Activated T-cell treated with anti-CD3 and anti-CD28 coated beads for 24 hours (primary cell): ENCODE data around the gene ZFP37.
"Not testable (repeated sequence)": the region's sequence is repeated elsewhere in the genome, so short reads cannot be mapped to it uniquely, and the experiment has no call there.

ENCODE experiments used
- DNase-seq: peaks from one replicate; pipeline ENCODE4 v3.0.0-alpha.2; 2020; ENCODE audit warnings: low read depth

ZFP37 gene

GRCh38 chr9:113056191-113057106, at the start of gene ZFP37:
Gene ZFP37, minus strand, starts transcription at chr9:113056724. Its CDS starts 36 bp downstream, at chr9:113056688.
- peak; percentile 71 for DNase-seq

DNA sequence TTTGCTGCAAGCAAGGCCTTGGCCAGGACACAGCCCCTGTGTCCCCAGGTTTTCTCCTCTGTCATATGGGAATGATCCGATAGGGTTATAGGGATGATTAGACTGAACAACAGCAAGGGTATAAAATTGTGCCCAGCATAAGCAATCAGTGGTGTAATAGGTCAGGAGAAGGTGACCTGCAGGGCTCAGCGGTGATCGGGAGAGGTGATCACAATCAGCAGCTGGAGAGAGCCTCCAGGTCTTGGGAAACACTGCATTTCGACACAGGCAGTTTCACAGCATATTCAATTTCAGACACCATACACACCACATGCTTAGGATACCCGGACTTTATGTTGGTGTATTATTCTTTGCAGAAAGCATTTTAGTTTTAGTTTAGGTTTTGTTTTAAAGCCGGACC, 48.8 kb upstream of the ZFP37 start:
- DNase-seq, result not testable (repeated sequence)

GRCh38 chr9:113095561-113095960, 39.0 kb upstream of the ZFP37 start:
- DNase-seq, result no peak

DNA sequence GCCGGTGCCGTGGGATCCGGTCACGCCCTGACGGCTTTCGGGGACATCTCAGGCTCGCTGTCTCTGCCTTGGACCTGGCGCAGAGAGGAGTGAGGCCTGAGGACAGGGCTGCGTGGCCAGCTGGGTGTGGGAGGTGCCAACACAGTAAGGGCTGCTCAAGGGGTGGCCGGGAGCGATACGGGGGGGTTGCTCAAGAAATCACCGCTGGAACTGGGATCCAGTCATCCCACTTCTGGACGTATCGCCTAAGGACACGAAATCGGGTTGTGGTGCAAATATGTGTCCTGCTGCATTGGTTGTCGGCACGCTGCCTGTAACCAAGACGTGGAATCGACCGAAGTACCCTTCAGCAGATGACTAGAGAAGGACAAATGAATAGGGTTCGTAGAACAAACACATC, 33.4 kb upstream of the ZFP37 start:
- DNase-seq, result not testable (repeated sequence)

- DNase-seq, result not testable (repeated sequence)
Measured at GRCh38 chr9:113089143-113089505, 32.6 kb upstream of the ZFP37 start.

DNA sequence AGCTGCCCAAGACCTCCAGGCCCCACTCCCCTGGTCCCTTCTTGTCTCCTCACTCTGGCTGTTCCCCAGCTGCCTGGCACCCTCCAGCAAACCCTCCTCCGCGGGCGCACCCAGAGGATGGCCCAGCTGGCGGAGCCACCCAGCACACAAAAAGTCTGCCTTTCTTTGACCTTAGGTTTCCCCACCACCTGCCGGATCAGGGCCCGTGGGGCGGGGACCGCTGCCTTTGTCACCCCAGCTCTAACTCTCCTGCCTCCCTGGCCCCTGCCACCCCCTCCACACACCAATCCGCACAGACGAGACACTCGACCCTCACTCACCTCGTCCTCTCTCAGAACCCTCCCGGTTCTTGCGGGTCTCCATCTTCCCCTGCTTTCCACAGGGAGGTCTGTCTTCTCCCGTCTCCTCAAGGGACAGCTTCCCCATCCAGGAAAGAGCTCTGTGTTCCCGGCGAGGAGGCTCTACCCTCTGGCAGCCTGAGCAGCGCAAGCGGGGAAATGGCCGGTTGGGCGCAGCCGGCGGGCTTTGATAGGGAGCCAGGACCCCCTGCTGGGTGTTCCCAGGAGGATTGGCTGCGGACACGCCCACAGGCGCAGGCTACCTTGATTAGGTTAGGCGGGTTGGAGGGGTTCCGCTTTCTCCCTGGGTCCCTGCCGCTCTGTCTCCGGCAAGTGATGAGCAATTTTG, 32.1 kb upstream of the ZFP37 start:
- not testable (repeated sequence) for DNase-seq

DNA sequence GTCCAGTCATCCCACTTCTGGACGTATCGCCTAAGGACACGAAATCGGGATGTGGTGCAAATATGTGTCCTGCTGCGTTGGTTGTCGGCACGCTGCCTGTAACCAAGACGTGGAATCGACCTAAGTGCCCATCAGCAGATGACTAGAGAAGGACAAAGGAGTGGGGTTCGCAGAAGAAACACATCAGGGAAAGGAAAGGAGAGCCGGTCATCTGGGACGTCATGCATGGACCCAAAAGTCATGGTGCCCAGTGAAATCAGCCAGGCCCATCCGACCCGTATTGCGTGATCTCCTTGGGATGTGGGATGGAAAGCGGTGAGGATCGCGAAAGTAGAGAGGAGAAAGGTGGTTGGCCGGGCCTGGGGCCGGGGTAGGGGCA, 6.4 kb upstream of the ZFP37 start:
- DNase-seq, result not testable (repeated sequence)

DNA sequence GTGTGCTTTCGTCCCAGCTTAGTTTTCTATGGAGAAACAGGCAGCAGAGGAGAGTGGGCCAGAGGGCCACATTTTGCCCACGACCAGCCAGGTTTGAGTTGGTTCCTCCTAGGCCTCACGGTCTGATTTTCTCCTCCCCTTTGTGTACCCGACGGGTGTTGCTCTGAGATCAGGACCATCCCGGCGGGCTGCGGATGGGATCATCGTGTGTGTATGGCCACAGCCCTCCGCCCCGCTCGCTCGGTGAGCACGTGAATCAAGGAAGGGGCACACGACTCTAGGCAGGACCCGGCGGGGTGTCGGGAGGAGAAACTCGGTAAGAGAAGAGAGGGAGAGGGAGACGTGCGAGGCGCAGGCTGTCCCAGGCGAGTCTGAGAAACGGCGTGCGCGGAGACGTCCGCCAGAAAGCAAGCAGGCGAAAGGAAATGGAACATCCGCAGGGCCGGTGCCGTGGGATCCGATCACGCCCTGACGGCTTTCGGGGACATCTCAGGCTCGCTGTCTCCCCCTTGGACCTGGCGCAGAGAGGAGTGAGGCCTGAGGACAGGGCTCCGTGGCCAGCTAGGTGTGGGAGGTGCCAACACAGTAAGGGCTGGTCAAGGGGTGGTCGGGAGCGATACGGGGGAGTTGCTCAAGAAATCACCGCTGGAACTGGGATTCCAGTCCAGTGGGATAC, 5.9 kb upstream of the ZFP37 start:
- DNase-seq, result not testable (repeated sequence)

GRCh38 chr9:113061072-113061850, 4.7 kb upstream of the ZFP37 start:
- not testable (repeated sequence) for DNase-seq

DNA sequence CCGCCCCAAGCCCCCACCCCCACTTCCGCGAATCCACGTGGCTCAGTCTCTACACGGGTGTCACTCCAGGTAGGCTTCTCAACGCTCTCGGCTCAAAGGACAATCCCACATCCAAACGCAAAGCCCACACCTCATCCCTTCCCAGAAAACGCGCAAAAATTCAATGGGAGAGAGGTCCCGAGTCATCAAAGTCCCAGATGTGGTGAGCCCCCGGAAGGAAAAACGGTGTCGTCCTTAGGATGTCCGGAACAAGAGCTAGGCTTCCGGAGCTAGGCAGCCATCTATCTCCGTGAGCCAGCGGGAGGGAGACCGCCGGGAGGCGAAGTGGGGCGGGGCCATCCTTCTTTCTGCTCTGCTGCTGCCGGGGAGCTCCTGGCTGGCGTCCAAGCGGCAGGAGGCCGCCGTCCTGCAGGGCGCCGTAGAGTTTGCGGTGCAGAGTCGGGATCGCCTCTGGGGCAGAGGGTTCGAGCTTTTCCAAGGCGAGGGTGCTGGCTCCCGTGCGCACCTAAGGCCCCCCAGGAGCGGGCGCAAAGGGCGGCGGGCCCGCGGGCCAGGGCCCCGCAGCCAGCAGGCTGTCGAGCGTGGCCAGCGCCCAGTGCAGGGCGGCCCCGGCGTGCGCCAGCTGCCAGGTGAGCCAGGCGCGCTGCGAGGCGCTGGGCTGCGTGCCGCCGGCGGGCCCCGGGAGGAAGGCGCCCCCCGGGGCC, 3.2 kb upstream of the ZFP37 start:
- DNase-seq, result not testable (repeated sequence)

- DNase-seq, result no peak
Measured at GRCh38 chr9:113057193-113057592, 669 bp upstream of the ZFP37 start.

GRCh38 chr9:113042884-113043657, 13.5 kb downstream of the ZFP37 start:
- no peak for DNase-seq

- no peak for DNase-seq
Measured at GRCh38 chr9:113026200-113026599, 30.3 kb downstream of the ZFP37 start.

- DNase-seq, result no peak
Measured at GRCh38 chr9:113018247-113018646, 38.3 kb downstream of the ZFP37 start.

DNA sequence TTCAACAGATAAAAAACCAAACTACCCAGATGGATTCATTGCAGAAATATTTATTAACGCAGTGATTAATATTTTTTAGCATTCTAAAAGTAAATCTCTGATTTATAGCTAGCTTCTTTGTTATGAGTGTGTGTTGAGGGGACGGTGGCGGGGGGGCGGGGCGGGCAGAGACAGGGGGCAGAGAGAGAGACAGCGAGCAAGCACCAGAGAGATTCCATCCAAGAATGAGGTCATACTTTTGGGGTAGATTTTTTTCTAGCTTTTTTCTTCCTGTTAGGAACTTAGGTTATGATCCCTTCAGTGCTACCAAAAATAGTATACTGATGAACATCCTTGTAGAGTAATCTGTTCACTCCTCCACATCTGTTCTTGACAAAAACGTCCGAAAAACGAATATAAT, 44.0 kb downstream of the ZFP37 start:
- no peak for DNase-seq

- peak; percentile 0 for DNase-seq
Measured at GRCh38 chr9:113011911-113012381, 44.6 kb downstream of the ZFP37 start, which contains the start of gene ZNF883. Gene ZNF883, minus strand, starts transcription at chr9:113012192.

DNA sequence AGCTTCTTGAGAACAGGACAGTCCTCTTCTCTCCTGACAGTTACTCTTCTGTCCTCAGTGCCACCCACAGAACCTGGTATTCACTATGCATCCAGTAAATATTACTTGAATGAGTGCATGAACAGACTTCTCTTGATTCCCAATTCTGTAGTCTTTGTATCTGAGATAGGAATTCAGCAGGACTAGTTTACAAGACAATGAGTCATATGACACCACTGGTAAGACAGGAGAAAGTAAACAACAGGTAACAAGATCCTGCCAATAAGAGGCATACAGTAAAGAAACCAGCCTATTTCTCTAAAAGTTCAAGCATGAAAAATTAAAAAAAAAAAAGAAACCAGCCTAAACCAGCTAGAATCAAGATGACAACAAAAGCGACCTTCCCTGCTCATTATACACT, 50.7 kb downstream of the ZFP37 start:
- no peak for DNase-seq

DNA sequence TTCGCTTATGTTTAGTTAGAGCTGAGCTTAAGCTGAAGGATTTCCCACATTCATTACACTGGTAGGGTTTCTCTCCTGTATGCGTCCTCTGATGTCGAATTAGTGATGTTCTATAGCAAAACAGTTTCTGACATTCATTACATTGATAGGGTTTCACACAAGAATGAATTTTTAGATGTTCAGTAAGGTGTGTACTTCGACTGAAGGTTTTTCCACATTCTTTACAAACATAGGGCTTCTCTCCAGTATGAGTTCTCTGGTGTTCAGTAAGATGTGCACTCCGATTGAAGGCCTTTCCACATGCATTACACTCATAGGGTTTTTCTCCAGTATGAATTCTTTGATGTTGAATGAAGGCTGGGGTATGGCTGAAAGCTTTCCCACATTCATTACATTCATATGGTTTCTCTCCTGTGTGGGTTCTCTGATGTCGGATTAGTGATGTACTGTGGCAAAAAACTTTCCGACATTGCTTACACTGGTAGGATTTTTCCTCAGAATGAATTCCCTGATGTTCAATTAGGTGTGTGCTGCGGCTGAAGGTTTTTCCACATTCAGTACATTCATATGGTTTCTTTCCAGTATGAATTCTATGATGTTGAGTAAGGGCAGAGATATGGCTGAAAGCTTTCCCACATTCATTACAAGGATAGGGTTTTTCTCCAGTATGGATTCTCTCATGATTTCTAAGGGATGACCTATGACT, 59.1 kb downstream of the ZFP37 start:
- no peak for DNase-seq
